BLaER1 treated with 17β-estradiol and CSF1 and Interleukin-3, amounts not matched to agents 10 nM and 100 nM (cell line): ENCODE data around the gene SMARCD2.
"Not testable (repeated sequence)": the region's sequence is repeated elsewhere in the genome, so short reads cannot be mapped to it uniquely, and the experiment has no call there.

ENCODE experiments used
- H3K27ac ChIP-seq, 11 experiments: shearing (Covaris generic); formaldehyde crosslinking; 2 replicates each; pipeline ENCODE4 v1.8.1; 2022
- H3K27me3 ChIP-seq, 11 experiments: shearing (Covaris generic); formaldehyde crosslinking; 2 replicates each; pipeline ENCODE4 v1.8.1; 2022
- H3K36me3 ChIP-seq, 11 experiments: shearing (Covaris generic); formaldehyde crosslinking; 2 replicates each; pipeline ENCODE4 v1.8.1; 2022
- H3K4me1 ChIP-seq, 10 experiments: shearing (Covaris generic); formaldehyde crosslinking; 2 replicates each; pipeline ENCODE4 v1.8.1; 2022
- H3K4me2 ChIP-seq, 11 experiments: shearing (Covaris generic); formaldehyde crosslinking; 2 replicates each; pipeline ENCODE4 v1.8.1; 2022
- H3K4me3 ChIP-seq, 10 experiments: shearing (Covaris generic); formaldehyde crosslinking; 2 replicates each; pipeline ENCODE4 v1.8.1; 2022
- H3K9ac ChIP-seq, 11 experiments: shearing (Covaris generic); formaldehyde crosslinking; 2 replicates each; pipeline ENCODE4 v1.8.1; 2022
- H3K9me3 ChIP-seq, 11 experiments: shearing (Covaris generic); formaldehyde crosslinking; replicated peaks in 1 of 11; 2 replicates each; pipeline ENCODE4 v1.8.1; 2022
- H4K20me1 ChIP-seq, 11 experiments: shearing (Covaris generic); formaldehyde crosslinking; 2 replicates each; pipeline ENCODE4 v1.8.1; 2022
- Cebpa-rat ChIP-seq, 11 experiments: shearing (Covaris generic); IDR thresholded peaks; 2 replicates each; pipeline ENCODE4 v1.8.1; 2022

The SMARCD2 gene

DNA sequence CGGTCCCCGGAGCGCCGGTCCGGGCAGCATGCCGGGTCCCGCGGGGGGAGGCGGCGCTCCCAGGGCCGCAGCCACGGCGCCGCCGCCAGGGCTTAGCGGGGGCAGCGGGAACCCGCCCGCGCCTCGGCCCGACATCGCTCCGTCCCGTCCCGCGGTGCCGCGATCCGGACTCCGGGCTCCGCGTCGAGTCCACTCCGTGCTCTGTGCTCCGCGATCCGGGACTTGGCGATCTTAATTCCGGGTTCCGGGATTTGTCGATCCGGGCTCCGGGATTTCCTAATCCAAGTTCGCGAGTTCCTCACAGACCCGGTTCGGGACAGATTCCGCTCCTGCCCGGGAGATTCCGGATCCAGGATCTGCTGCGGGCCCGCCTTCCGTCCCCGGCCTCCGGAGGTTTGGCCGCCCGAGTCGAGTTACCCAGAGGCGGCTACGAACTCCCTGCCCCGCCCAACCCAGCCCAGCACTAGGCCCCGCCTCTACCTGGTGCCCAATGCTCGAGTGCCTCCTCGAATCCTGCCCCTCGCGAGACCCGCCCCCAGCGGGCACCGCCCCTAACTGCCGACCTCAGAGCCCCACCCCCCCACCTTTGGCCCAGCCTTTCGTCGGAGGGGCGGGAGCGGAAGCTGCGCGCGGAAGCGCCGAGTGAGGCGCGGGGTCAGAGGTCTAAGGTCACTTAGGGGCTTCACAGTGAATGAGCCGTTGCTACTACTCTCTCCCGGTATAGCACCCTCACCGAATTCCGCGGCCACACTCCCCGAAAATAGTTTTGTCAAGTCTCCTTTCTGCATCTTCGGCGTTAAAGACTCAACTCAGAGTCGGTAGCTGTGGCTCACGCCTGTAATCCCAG, at the start of gene SMARCD2:
SMARCD2 (minus strand) TSS at position 146 of the 847 bp plus-strand sequence; CDS start at position 135, 11 bp downstream.
- Histone ChIP-seq H4K20me1 (peaks cover 33 to 47% (median 42%) of the 10 kb centered on the region in 11 experiments), H3K27me3 (no peaks in the 10 kb centered on the region), H3K4me1 (peaks cover 48 to 60% (median 58%) of the 10 kb centered on the region in 10 experiments), H3K4me3 (peak within 1 kb of the TSS; percentile 78 to 100 (median 95)), H3K36me3 (peaks cover 0 to 12% (median 7%) of the 10 kb centered on the region in 11 experiments; a peak in 17 of 22 replicates), H3K9me3 (peaks cover 0 to 3% (median 0%) of the 10 kb centered on the region in 11 experiments; a peak in 5 of 22 replicates), H3K27ac (peak within 1 kb of the TSS; percentile 90 to 98 (median 96)), H3K4me2 (peak within 1 kb of the TSS; percentile 97 to 100 (median 99)), H3K9ac (peak within 1 kb of the TSS; percentile 93 to 99 (median 96))
- TF ChIP-seq Cebpa-rat (IDR thresholded peaks at IDR 0.05): no peak

GRCh38 chr17:63889026-63889848, 46.8 kb upstream of the SMARCD2 start:
- not testable (repeated sequence) for H3K9me3 ChIP-seq, H3K27me3 ChIP-seq, H3K27ac ChIP-seq, H3K4me3 ChIP-seq, H3K4me2 ChIP-seq, H4K20me1 ChIP-seq, H3K4me1 ChIP-seq, H3K9ac ChIP-seq, H3K36me3 ChIP-seq

DNA sequence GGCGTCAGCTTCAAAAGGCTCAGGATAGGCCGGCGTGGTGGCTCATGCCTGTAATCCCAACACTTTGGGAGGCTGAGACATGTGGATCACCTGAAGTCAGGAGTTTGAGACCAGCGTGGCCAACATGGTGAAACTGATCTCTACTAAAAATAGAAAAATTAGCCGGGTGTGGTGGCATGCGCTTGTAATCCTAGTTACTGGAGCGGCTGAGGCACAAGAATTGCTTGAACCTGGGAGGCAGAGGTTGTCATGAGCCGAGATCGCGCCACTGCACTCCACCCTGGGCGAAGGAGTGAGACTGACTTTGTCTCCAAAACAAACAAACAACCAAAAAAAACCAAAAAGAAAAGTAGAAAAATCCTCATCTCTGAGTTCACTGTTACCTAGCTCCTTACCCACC, 42.6 kb upstream of the SMARCD2 start:
- H3K36me3 ChIP-seq, H3K27me3 ChIP-seq, H4K20me1 ChIP-seq, H3K4me1 ChIP-seq, H3K4me2 ChIP-seq, H3K9ac ChIP-seq, H3K4me3 ChIP-seq, H3K27ac ChIP-seq, H3K9me3 ChIP-seq: not testable (repeated sequence)

DNA sequence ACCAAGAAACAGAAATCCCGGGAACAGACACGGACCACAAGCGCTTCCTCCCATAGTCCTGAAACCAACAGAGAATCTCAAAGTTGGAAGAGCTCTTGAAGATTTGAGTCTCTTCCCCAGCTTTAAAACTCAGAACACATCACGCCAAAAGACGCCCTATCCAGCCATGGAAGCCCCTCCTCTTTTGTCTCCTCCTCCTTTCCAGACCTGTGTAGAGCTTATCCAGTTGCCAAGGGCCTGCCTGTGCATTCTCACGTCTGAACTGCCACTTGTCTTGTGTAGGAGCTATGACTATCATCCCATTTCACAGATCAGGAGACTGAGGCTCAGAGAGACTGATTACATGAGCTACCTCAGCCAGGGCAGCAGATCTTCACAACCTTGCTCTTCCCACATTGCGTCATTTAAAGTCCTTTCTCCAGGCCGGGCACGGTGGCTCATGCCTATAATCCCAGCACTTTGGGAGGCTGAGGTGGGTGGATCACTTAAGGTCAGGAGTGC, 40.2 kb upstream of the SMARCD2 start:
- not testable (repeated sequence) for H3K27ac ChIP-seq, H3K9ac ChIP-seq, H3K4me2 ChIP-seq, H4K20me1 ChIP-seq, H3K27me3 ChIP-seq, H3K36me3 ChIP-seq, H3K9me3 ChIP-seq, H3K4me3 ChIP-seq
- H3K4me1 ChIP-seq: peaks cover 0 to 12% (median 5%) of the 10 kb centered on the region in 10 experiments; a peak in 5 of 20 replicates

DNA sequence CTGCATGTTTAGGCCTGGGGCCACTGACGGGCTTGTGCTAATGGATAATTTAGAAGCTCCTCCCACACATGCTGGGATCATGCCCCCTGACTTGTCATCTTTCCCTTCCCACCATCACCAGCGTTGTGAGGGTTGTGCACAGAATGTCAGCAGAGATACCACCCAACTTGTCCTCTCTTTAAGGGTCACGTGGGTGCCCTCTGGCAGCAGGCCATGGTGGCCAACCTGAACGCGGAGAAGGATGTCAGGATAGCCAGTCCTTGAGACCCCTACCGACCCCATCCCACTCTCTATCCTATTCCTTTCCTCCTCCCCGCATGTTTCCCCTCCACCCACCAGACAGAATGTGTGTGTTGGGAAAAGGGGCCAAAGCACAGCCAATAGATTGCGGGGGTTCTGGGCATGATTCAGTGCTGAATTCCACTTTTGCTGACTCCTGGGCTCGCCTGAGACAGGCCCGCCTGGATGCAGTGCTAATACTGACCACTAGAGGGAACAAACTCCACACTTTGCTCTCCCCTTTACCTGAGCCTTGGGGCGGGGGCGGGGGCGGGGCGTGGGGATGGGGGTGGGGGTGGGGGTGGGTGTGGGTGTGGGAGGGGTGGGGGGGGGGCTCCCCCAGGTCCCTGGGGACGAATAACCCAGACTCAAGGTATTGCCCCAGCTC, 39.6 kb upstream of the SMARCD2 start, which contains the start of gene GH2:
GH2 (minus strand) TSS at position 10 of the 667 bp plus-strand sequence. CDS start 143 bp downstream, outside the sequence.
- Histone ChIP-seq H3K4me2 (no peak within 1 kb of the TSS), H3K9me3 (no peaks in the 10 kb centered on the region), H3K4me3 (no peak within 1 kb of the TSS), H3K36me3 (no peaks in the 10 kb centered on the region), H3K9ac (no peak within 1 kb of the TSS), H3K27ac (no peak within 1 kb of the TSS), H4K20me1 (no peaks in the 10 kb centered on the region), H3K27me3 (no peaks in the 10 kb centered on the region), H3K4me1 (peaks cover 0 to 12% (median 5%) of the 10 kb centered on the region in 10 experiments; a peak in 5 of 20 replicates)
- no peak for TF ChIP-seq Cebpa-rat (IDR thresholded peaks at IDR 0.05)

- not testable (repeated sequence) for H3K9ac ChIP-seq, H3K36me3 ChIP-seq, H3K4me2 ChIP-seq, H3K27me3 ChIP-seq, H3K27ac ChIP-seq, H3K9me3 ChIP-seq, H4K20me1 ChIP-seq, H3K4me3 ChIP-seq
- H3K4me1 ChIP-seq: peaks cover 0 to 12% (median 5%) of the 10 kb centered on the region in 10 experiments; a peak in 5 of 20 replicates
Measured at GRCh38 chr17:63881337-63881736, 38.9 kb upstream of the SMARCD2 start.

- H3K4me3 ChIP-seq: no peak overlapping the region
- no peaks in the 10 kb centered on the region for H3K9me3 ChIP-seq
- no peaks in the 10 kb centered on the region for H3K27me3 ChIP-seq
- no peak overlapping the region for H3K4me2 ChIP-seq
- TF ChIP-seq Cebpa-rat (IDR thresholded peaks at IDR 0.05): no peak
- no peaks in the 10 kb centered on the region for H4K20me1 ChIP-seq
- peaks cover 0 to 12% (median 5%) of the 10 kb centered on the region in 10 experiments; a peak in 5 of 20 replicates for H3K4me1 ChIP-seq
- no peaks in the 10 kb centered on the region for H3K36me3 ChIP-seq
- H3K27ac ChIP-seq: no peak overlapping the region
- no peak overlapping the region for H3K9ac ChIP-seq
Measured at GRCh38 chr17:63880706-63881105, 38.2 kb upstream of the SMARCD2 start.

DNA sequence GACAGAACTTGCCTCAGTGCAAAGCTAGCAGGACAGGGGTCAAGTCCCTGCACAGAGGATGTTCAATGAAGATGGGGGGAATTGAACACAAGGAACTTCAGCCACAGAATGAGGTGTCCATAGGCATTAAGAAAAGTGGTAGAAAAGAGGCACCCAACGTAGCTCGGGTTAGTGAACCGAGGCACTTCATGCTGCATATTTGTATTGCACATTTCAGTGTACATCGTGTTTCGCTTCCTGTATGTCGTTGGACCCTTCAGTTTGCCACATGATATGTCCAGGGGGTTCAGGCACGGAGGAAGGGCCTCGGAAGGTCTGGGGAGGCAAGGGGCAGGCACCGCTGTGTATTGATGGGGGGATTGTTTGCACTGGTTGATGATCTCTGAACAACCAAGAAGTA, 35.9 kb upstream of the SMARCD2 start:
- not testable (repeated sequence) for H4K20me1 ChIP-seq, H3K27ac ChIP-seq, H3K27me3 ChIP-seq, H3K9me3 ChIP-seq, H3K4me3 ChIP-seq, H3K9ac ChIP-seq, H3K36me3 ChIP-seq
- Histone ChIP-seq H3K4me2 (peak overlapping the region in 8 of 11 experiments; percentile 8 to 47 (median 27); a peak in 8 of 22 replicates), H3K4me1 (peaks cover 0 to 14% (median 5%) of the 10 kb centered on the region in 10 experiments; a peak in 5 of 20 replicates)

GRCh38 chr17:63874693-63875092, 32.2 kb upstream of the SMARCD2 start:
- Histone ChIP-seq H3K4me2 (peak overlapping the region in 1 of 11 experiments; percentile 10; a peak in 1 of 22 replicates), H3K4me1 (peaks cover 0 to 14% (median 5%) of the 10 kb centered on the region in 10 experiments; a peak in 5 of 20 replicates)
- H3K4me3 ChIP-seq, H3K9ac ChIP-seq, H3K36me3 ChIP-seq, H3K27ac ChIP-seq, H4K20me1 ChIP-seq, H3K9me3 ChIP-seq, H3K27me3 ChIP-seq: not testable (repeated sequence)

DNA sequence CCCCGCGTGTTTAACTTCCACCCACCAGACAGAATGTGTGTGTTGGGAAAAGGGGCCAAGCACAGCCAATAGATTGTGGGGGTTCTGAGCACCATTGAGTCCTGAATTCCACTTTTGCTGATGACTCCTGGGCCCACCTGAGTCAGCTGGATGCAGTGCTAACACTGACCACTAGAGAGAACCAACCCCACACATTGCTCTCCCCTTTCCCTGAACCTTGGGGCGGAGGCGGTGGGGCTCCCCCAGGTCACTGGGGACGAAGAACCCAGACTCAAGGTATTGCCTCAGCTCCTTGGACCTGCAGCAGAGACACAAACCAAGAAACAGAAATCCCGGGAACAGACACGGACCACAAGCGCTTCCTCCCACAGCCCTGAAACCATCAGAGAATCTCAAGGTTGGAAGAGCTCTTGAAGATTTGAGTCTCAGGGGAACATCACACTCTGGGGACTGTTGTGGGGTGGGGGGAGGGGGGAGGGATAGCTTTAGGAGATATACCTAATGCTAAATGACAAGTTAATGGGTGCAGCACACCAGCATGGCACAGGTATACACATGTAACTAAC, 31.7 kb upstream of the SMARCD2 start:
- H3K27me3 ChIP-seq, H3K9ac ChIP-seq, H3K4me2 ChIP-seq, H3K9me3 ChIP-seq, H3K4me3 ChIP-seq, H3K36me3 ChIP-seq, H4K20me1 ChIP-seq, H3K27ac ChIP-seq: not testable (repeated sequence)
- peaks cover 0 to 14% (median 5%) of the 10 kb centered on the region in 10 experiments; a peak in 5 of 20 replicates for H3K4me1 ChIP-seq

DNA sequence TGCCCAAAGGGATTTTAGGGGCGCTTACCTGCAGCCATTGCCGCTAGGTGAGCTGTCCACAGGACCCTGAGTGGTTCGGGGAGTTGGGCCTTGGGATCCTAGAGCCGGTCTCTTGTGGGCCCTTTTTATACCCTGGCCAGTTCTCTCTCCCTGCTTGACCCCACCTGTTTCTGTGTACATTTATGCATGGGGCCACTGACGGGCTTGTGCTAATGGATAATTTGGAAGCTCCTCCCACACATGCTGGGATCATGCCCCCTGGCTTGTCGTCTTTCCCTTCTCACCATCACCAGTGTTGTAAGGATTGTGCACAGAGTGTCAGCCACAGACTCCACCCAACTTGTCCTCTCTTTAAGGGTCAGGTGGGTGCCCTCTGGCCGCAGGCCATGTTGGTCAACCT, 31.1 kb upstream of the SMARCD2 start, which contains the start of gene CSH2:
CSH2 (minus strand) TSS at position 101 of the 400 bp plus-strand sequence; CDS start at position 38, 63 bp downstream.
- H3K27ac ChIP-seq, H3K4me1 ChIP-seq, H3K4me2 ChIP-seq, H3K9me3 ChIP-seq, H3K4me3 ChIP-seq, H4K20me1 ChIP-seq, H3K27me3 ChIP-seq, H3K36me3 ChIP-seq, H3K9ac ChIP-seq: not testable (repeated sequence)

DNA sequence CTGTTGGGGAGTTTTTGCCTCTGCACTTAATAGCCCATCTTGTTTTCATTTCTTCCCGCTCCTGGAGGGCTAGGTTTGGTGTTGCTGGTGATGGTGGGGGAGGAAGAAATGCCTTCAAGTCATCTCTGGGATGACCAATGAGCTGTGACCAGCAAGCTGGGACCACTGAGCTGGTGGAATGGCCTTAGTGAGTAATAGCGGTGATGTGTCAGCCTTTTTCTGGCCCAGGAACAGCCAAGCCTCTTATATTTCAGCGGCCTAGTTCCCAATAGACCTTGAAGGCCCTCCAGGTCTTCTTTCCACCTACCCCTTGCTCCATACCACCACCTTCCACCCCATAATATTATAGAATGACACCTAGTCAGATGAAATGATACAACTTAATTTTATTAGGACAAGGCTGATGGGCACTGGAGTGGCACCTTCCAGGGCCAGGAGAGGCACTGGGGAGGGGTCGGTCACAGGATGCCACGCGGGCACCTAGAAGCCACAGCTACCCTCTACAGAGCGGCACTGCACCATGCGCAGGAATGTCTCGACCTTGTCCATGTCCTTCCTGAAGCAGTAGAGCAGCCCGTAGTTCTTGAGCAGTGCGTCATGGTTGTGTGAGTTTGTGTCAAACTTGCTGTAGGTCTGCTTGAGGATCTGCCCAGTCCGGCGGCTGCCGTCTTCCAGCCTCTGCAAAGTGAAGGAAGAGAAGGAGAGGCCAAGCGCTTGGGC, 29.3 kb upstream of the SMARCD2 start:
- not testable (repeated sequence) for H3K27me3 ChIP-seq, H3K27ac ChIP-seq, H3K4me1 ChIP-seq, H4K20me1 ChIP-seq, H3K4me2 ChIP-seq, H3K4me3 ChIP-seq, H3K9me3 ChIP-seq, H3K36me3 ChIP-seq, H3K9ac ChIP-seq
